NT2/D1 (cell line): ENCODE measurements around the gene STARD7.

Source experiments
- DNase-seq: peaks from one replicate; pipeline ENCODE4 v3.0.0-alpha.2; 2011; ENCODE audit warnings: low read depth, low spot score
- H3K27me3 ChIP-seq: 2 replicates; pipeline ENCODE4 v1.6.0; 2011; ENCODE audit warnings: mild to moderate bottlenecking; ENCODE audit not compliant: insufficient read length, insufficient read depth
- H3K36me3 ChIP-seq: 2 replicates; pipeline ENCODE4 v1.6.1; 2011; ENCODE audit warnings: mild to moderate bottlenecking, low read length, mixed read lengths; ENCODE audit not compliant: insufficient read depth, insufficient read length
- H3K4me1 ChIP-seq: 2 replicates; pipeline ENCODE4 v1.5.1; 2011; ENCODE audit not compliant: insufficient read depth, insufficient read length
- H3K4me3 ChIP-seq: 2 replicates; pipeline ENCODE4 v1.5.1; 2011; ENCODE audit warnings: low read depth; ENCODE audit not compliant: insufficient read length
- H3K9ac ChIP-seq: 2 replicates; pipeline ENCODE4 v1.6.0; 2011; ENCODE audit warnings: low read depth; ENCODE audit not compliant: insufficient read length
- H3K9me3 ChIP-seq: 2 replicates; pipeline ENCODE4 v1.5.1; 2011; ENCODE audit warnings: mild to moderate bottlenecking, low read length; ENCODE audit not compliant: insufficient read depth
- SUZ12 ChIP-seq: IDR thresholded peaks from 2 replicates; pipeline ENCODE4 v1.6.1; 2011; ENCODE audit not compliant: insufficient read length, insufficient read depth; ENCODE audit errors: extremely low read depth
- YY1 ChIP-seq: IDR thresholded peaks from 2 replicates; pipeline ENCODE4 v1.6.1; 2011; ENCODE audit not compliant: insufficient read length, insufficient read depth
- ZNF274 ChIP-seq: IDR thresholded peaks from 2 replicates; pipeline ENCODE4 v1.6.1; 2011; ENCODE audit warnings: mild to moderate bottlenecking, low read depth, low read length

The STARD7 gene

DNA sequence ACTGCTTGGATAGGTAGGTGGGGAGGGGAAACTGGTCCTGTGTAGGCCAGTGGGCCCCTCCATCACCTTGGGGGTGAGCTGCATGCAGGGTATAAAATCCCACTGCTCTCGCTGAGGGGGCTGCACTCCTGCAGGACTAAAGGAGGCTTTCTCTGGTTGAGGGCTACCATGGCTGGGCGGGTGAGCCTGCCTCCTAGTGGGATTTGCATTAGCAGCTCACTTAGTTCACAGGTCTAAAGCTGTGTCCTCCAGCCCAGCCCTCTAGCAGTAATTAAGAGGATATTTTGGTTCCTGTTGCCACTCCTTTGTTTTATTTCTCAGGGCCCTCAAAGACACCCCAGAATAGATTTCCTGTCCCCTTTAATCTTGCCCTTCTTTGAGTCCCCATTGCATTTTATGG lies 32.6 kb upstream of the STARD7 start:
- Histone ChIP-seq H3K4me1 (peaks cover 9% of the 10 kb centered on the region), H3K4me3 (no peak overlapping the region), H3K27me3 (no peaks in the 10 kb centered on the region), H3K9ac (no peak overlapping the region), H3K36me3 (no peaks in the 10 kb centered on the region), H3K9me3 (no peaks in the 10 kb centered on the region)
- TF ChIP-seq SUZ12 (no peak), ZNF274 (no peak), YY1 (no peak)
- DNase-seq: no peak

- Histone ChIP-seq H3K36me3 (no peaks in the 10 kb centered on the region), H3K9me3 (no peaks in the 10 kb centered on the region), H3K4me1 (peaks cover 9% of the 10 kb centered on the region), H3K4me3 (no peak overlapping the region), H3K9ac (no peak overlapping the region), H3K27me3 (no peaks in the 10 kb centered on the region)
- no peak for DNase-seq
- no peak for TF ChIP-seq ZNF274
- TF ChIP-seq SUZ12: no peak
- no peak for TF ChIP-seq YY1
These were observed 31.9 kb upstream of the STARD7 start for GRCh38 chr2:96240341-96241038.

- Histone ChIP-seq H3K9ac (no peak overlapping the region), H3K4me1 (peaks cover 9% of the 10 kb centered on the region), H3K9me3 (no peaks in the 10 kb centered on the region), H3K27me3 (no peaks in the 10 kb centered on the region), H3K36me3 (no peaks in the 10 kb centered on the region), H3K4me3 (no peak overlapping the region)
- DNase-seq: no peak
- TF ChIP-seq SUZ12 (no peak), ZNF274 (no peak), YY1 (no peak)
These were observed 31.2 kb upstream of the STARD7 start for GRCh38 chr2:96239745-96240264.

- Histone ChIP-seq H3K36me3 (no peaks in the 10 kb centered on the region), H3K4me1 (peaks cover 11% of the 10 kb centered on the region), H3K27me3 (no peaks in the 10 kb centered on the region), H3K4me3 (no peak overlapping the region), H3K9me3 (no peaks in the 10 kb centered on the region), H3K9ac (no peak overlapping the region)
- no peak for TF ChIP-seq ZNF274
- TF ChIP-seq YY1: no peak
- no peak for TF ChIP-seq SUZ12
- no peak for DNase-seq
These were observed 30.5 kb upstream of the STARD7 start for GRCh38 chr2:96239091-96239490.

DNA sequence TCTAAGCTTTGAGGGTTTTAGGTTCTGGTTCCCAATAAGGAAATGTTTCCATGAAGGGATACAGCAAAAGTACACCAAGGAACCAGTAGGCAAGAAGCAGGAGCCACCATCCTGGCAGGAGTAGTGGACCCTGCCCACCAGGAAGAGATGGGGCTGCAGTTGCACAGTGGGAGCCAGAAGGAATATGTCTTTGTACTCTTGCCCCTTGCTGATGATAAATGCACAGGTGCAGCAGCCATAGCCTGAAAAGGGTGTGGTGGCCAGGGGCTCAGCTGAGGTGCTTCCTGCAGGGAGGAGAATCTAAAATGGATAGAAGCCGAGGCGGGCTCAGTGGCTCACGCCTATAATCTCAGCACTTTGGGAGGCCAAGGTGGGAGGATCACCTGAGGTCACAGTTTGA lies 29.6 kb upstream of the STARD7 start:
- H3K9me3 ChIP-seq: no peaks in the 10 kb centered on the region
- H3K36me3 ChIP-seq: no peaks in the 10 kb centered on the region
- peaks cover 12% of the 10 kb centered on the region for H3K4me1 ChIP-seq
- H3K27me3 ChIP-seq: no peaks in the 10 kb centered on the region
- DNase-seq: no peak
- H3K4me3 ChIP-seq: no peak overlapping the region
- TF ChIP-seq ZNF274 (no peak), YY1 (no peak)
- no peak overlapping the region for H3K9ac ChIP-seq

GRCh38 chr2:96236882-96237281 lies 28.3 kb upstream of the STARD7 start:
- no peak overlapping the region for H3K9ac ChIP-seq
- TF ChIP-seq YY1 (no peak), SUZ12 (no peak), ZNF274 (no peak)
- H3K36me3 ChIP-seq: no peaks in the 10 kb centered on the region
- H3K27me3 ChIP-seq: no peaks in the 10 kb centered on the region
- no peak for DNase-seq
- H3K4me3 ChIP-seq: no peak overlapping the region
- peaks cover 12% of the 10 kb centered on the region for H3K4me1 ChIP-seq
- H3K9me3 ChIP-seq: no peaks in the 10 kb centered on the region

DNA sequence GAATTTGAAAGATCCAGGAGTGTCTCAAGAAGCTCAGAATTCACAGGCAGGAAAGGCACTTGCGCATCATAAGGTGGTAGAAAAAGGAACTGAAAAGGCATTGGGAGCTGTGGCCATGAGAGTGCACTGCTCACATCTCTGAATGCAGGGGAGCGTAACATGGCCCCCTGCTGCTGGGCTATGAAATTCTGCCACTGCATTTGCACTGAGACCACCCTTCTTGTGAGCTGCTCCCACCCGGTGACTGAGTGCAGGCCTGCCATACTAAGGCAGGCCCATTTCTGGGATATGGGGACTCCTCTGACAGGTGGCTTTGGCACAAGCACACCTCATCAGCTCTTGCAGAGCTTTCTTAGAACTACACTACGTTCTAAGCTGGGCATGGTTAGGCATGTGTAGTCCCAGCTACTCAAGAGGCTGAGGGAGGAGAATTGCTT lies 25.3 kb upstream of the STARD7 start:
- no peak overlapping the region for H3K4me3 ChIP-seq
- DNase-seq: no peak
- H3K9ac ChIP-seq: no peak overlapping the region

More for the DNA sequence above, 25.3 kb upstream of the STARD7 start:
- no peaks in the 10 kb centered on the region for H3K36me3 ChIP-seq
- peaks cover 3% of the 10 kb centered on the region for H3K4me1 ChIP-seq
- H3K9me3 ChIP-seq: no peaks in the 10 kb centered on the region
- no peaks in the 10 kb centered on the region for H3K27me3 ChIP-seq
- TF ChIP-seq YY1: no peak
